HG02970 (cell line): ENCODE measurements around the gene C9orf50.

Experiments
- ATAC-seq: cut with Tn5 transposase; IDR thresholded peaks from one replicate; pipeline ENCODE4 v1.9.1; 2021; ENCODE audit warnings: mild to moderate bottlenecking, moderate library complexity, moderate number of reproducible peaks; ENCODE audit not compliant: unreplicated experiment, low FRiP score

Gene C9orf50

DNA sequence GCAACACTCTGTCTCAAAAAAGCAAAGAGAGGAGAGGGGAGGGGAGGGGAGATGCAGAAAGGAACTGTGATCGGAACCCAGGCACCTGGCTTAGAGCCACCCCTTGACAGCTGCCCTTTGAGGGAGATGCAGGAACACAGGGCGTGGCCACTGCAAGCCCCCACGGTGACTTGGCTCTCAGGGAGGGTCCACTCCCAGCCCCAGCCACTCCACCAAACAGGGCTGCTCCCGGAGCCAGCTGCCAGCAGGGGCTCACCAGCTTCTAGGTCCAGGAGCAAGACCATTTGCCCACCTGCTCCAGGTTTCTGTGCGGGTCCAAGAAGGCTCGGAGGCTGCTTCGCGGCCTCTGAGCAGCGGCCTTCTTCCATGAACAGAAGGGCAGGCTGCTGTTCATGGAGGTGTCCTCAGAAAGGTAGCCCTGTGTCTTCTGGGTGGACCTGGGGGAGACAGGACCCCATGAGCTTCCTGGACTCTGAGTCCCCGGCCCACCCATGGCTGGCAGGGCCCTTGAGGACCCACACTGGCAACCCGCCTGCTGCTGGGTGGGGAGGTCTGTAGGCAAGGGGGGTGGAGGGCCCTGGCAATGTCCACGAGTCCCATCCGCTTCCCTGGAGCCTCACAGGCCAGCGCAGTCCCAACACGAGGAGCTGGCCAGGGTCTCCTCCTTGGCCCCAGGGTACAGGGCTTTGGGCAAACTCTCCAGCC is 7.9 kb downstream of the C9orf50 start:
- ATAC-seq, result no peak

- ATAC-seq, result no peak
These were observed 8.8 kb downstream of the C9orf50 start for GRCh38 chr9:129612123-129612522.

GRCh38 chr9:129611307-129611800 is 9.5 kb downstream of the C9orf50 start:
- no peak for ATAC-seq

DNA sequence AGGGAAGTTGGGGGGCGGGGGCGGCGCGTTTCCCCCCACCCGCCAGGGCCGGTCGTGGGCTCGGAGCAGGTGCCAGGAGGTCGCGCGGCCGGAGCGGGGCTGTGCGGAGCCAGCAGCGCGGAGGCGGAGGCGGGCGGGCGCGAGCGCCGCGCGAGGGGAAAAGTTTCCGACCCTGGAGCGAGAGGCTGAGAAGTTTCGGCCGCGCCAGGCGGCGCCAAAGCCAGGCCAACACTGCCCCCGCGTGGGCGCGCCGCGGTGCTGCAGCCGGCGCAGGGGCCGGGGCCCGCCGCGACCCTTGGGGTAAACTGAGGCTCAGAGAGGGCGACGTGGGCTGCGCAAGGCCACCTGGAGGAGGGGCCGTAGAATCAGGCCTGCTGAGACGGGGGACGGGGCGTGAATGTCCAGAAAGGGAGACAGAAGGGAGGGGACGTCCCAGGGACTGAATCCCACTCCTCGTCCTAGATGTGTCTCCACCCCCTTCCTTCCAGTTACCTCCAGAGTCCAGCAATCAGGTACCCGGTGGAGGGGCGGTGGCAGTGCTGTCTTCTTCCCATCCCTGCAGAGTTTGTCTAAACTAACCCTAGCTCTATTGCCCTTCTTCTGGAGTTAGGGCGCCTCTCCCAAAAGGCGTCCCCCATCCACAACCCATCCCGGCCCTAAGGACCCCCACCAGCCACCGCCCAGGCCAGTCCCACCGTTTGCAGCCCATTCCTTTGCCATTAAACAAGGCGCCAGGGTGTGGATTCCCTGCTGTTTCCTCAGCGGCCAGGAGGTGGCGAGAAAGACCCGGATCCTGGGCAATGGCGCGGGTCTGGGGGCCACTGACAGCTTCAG is 10.2 kb downstream of the C9orf50 start:
- ATAC-seq, result no peak

DNA sequence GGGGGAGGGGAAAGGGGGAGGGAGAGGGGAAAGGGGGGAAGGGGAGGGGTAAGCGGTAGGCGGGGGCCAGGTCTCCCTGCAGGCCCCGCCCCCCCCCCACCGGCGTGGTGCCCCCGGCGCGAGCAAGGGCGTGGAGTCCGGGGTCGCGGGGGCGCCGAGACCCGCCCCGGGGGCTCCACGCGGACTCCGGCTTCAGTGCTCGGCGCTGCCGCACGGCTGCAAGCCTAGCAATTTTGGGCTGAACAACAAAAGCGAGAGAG is 10.8 kb downstream of the C9orf50 start:
- no peak for ATAC-seq

DNA sequence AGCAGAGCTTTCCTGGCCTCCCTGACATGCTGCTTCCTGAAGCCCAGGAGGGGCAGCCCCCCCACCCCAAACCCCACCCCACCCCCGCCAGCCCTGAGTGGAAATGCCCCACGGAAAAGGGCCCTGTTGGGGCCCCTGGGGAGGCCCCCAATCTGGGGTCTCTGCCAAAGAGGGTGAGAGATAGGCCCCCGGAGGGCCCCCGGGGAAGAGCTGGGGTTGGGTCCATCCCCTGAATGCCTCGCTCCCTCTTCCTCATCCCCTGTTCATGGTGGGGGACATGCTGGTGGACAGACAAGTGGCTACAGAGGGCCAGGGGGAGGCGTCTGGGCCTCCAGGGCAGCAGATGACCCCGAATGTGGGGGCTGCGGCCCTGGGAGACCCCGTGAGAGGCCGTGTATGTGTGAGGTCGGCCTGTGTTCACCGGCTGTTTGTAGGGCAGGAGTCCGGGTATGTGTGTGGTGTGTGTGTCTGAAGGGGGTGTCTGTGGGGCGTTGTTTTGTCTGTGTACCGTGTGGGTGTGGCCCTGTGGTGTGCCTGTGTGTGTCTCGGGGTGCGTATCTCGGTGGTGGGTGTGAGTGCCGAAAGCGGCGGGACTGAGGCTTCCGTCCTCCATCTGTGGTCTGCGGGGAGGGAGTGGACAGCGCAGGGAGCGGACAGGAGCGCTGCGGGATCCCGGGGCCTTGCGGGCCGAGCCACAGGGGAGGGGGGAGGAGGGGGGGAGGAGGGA is 11.3 kb downstream of the C9orf50 start:
- ATAC-seq, result no peak

DNA sequence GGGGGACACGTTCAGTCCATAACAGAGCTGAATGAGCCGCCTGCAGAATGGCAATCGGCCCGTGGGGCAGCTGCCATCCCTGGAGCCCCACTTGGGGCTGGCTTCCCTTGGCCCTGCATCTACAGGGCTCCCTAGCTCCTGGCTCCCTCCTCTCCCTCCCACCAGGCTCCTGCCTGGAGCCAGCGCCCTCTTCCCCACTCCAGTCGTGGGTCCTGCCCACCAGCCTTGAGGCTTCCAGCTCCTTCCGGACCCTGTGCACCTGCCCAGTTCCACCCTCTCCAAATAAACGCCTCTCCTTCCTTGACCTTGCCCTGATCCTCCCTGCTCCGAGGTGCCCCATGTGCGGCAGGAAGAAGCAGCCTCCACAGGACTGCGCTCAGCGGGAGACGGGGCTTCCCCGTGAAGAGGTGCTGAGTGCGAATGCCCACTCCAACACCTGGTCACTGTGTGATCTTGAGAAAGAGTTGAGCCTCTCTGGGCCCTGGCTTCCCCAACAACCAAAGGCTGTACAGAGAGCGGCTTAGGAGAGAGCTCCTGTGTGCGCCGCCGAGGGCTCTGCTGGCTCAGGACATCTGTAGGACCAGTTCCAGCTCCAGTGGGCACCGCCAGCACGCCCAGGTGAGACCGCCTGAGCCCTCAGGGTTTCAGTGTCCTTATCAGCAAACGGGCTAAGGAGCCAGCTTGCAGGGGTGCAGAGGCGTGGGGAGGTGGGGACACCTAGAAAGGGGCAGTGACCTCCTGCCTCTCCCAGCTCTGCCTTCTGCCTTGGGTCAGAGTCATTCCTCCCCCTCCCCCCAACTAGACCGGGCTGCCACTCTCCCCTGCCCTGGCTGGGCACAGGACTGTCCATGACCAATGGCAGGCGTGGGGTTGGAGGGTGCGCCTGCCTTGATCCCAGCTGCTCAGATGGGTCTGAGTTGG is 12.1 kb downstream of the C9orf50 start:
- ATAC-seq, result no peak

DNA sequence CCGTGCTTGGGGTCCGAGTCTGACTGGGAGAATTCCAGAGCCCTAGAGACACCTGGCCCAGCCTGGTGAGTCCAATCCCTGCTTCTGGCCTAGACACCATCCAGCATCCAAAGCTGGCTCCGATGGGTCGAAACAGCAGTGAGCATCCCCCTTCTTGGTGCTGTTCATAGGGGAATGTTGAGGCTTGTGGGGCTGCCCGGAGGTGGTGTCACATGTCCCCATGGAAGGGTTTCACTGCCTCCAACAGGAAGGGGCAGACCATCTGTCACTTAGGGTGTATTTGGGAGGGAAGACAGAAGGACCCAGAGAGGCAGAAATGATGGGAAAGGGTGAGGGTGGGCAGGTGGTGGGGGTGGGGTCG is 13.9 kb downstream of the C9orf50 start:
- ATAC-seq, result no peak

GRCh38 chr9:129606161-129607026 is 14.5 kb downstream of the C9orf50 start:
- ATAC-seq, result no peak

- no peak for ATAC-seq
These were observed 16.1 kb downstream of the C9orf50 start for GRCh38 chr9:129604766-129605163.

GRCh38 chr9:129604056-129604765 is 16.7 kb downstream of the C9orf50 start:
- ATAC-seq, result no peak

DNA sequence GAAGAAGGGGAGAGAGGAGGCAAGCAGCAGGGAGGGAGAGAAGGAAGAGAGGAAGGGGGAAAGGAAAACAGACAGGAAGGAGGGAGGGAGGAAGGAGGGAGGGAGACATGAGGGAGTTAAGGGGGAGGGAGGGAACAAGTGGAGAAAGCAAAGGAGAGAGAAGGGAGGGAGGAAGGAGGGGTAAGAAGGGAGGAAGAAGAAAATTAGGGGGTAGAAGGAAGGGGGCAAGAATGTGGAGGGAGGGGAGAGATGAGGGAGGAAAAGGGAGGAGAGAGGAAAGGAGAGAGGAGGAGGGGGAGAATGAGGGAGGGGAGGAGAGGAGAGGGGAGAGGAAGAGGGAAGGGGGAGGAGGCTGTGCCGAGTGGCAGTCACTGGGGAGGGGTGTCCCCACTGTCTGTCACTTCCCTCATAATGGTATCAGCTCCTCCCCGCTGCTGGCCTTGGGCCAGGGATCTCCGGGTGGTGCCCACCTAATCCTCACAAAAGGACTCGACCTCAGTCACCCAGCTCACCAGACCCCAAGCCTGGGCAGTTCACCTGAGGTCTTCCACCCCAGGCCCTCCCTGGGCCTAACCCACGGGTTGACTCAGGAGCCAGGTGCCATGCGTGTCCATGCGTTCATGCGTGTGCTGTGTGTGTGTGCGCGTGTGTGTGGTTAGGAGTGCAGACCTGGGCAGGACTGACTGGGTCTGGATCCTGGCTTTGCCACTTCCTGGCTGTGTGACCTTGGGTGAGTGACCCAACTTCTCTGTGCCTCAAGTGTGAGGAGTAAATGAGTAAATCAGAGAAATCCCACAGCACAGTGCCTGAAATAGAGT is 18.1 kb downstream of the C9orf50 start:
- no peak for ATAC-seq

DNA sequence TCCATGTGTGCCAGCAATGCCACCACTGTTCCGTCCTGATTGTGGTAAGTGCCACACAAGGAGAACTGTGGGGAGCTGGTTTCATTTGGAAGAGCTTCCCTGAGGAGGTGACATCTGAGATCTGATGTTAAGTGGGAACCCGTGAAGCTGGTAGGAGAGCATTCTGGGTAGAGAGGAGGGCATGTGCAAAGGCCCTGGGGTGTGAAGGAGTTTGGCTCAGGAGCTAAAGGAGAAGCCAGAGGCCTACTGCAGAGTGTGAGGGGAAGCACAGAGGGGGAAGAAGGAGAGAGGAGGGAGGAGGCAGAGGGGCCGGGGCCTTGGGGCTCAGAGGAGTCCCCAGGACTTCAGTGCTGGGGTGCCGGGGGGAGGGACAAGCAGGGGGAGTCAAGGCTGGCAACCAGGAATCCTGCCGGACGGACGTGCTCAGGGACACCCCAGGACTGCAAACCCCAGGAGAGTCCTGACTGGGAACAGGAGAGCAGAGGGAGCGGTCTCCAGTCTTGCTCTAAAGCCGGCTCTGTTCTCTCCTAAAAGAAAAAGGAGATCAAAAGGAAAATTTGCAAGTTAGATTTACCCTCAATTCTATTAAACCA is 19.7 kb downstream of the C9orf50 start:
- no peak for ATAC-seq

GRCh38 chr9:129598089-129598596 is 22.8 kb downstream of the C9orf50 start:
- no peak for ATAC-seq

DNA sequence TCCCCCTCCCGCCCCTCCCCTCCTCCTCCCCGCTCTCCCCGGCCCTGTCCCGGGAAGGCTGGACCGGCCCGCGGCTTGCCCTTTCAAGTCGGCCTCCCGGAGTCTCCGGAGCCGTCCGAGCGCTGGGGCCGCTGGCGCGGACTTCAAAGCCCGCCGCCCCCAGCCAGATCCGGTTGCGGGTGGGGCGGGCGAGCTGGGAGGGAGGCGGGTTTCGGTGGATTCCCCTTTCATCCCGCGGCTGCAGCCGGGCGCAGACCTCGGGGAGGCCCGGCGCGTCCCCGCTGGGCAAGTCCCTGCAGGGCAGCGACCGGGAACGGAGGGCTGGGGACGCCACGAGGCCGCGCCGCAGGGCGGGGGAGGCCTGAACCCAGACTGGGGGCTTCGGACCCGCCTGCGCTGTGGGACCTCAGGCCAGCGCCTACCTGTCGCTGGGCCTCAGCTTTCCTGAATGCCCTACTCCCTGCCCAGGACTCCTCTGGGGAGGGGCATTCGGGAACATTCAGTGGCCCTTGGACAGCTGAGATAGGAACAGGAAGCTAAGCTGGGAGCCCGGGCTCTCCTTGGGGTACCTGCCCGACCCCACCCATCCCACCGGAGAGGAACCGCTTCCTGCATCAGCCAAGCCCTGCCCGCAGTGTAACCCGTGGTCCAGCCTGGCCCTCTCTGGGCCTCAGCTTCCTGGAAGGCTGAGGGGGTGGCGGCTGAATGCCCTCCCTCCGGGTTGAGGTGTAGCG is 23.4 kb downstream of the C9orf50 start:
- no peak for ATAC-seq

GRCh38 chr9:129596541-129597331 is 24.2 kb downstream of the C9orf50 start:
- no peak for ATAC-seq
